Spleen (tissue), 7 donors: Measurements from ENCODE around the gene ZMIZ1.

Source experiments
- POLR2AphosphoS5 ChIP-seq, 3 donors: sonication (generic); formaldehyde crosslinking; IDR thresholded peaks; one replicate each; pipeline ENCODE4 v1.5.1; 2017; ENCODE audit warnings: antibody characterized with exemption in 3 of 3
- TF ChIP-seq, protein P1 (sequence below), 11 experiments: fragments of 200-600 bp in 7 of 11; fragments of 450-650 bp in 4 of 11; sonication (generic) in 4 of 11; IDR thresholded peaks in 8 of 11; conservative IDR thresholded peaks in 3 of 11; 1 replicate in 7 of 11; 2 replicates in 4 of 11; pipeline versions ENCODE4 v1.4.0 to v1.8.0; 2016 to 2021; ENCODE audit warnings: antibody characterized with exemption in 11 of 11, inconsistent platforms in 4 of 11, mild to moderate bottlenecking in 1 of 11
- donor health status: DM: no; HTN: no; CAD: no; lungs with moderate emphysema.
- donor health status: DM: no; HTN: no; CAD: no.
- donor health status: DM: no; HTN: no; CAD: no.

DNA sequence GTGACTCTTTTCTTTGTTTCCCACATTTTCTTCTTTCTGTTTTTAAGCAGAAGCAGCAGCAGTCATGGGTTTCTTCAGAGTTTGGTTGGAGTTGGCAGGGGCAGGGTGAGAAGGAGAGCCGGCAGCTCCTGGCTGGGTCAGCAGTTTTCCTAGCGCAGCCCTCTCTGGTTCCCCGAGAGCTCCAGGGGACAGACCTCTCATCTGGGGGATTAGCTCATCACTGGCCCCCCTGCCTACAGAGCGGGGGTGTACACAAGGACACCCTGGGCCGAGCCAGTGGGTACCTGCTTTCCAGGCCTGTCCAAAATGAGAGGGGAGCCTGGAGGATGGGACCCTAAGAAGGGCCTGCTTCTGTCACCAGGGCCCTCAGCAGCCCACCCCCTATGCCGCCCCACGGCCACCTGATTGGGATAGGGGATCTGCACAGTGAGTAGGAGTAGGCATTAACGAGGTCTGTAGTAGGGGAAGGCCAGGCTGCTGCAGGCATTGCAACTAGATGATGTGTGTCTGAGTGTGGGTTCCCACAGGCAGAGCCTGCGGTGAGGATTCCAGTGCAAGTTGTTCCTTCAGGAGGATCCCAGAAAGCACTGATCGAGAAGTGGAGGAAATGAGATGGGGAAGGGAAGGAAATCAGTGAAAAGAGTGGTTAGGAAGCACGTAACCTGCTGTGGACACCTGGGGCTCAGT, 155.6 kb downstream of the ZMIZ1 start:
- TF ChIP-seq, protein P1, sequence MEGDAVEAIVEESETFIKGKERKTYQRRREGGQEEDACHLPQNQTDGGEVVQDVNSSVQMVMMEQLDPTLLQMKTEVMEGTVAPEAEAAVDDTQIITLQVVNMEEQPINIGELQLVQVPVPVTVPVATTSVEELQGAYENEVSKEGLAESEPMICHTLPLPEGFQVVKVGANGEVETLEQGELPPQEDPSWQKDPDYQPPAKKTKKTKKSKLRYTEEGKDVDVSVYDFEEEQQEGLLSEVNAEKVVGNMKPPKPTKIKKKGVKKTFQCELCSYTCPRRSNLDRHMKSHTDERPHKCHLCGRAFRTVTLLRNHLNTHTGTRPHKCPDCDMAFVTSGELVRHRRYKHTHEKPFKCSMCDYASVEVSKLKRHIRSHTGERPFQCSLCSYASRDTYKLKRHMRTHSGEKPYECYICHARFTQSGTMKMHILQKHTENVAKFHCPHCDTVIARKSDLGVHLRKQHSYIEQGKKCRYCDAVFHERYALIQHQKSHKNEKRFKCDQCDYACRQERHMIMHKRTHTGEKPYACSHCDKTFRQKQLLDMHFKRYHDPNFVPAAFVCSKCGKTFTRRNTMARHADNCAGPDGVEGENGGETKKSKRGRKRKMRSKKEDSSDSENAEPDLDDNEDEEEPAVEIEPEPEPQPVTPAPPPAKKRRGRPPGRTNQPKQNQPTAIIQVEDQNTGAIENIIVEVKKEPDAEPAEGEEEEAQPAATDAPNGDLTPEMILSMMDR (IDR thresholded peaks at IDR 0.05 in 8 of 11, conservative IDR thresholded peaks at IDR 0.05 in 3 of 11): no peak
- peak in 1 of 3 donors; percentile 21 for TF ChIP-seq POLR2AphosphoS5 (IDR thresholded peaks at IDR 0.05)
